Small intestine (tissue), 7 donors: ENCODE data around the gene EFNA4. TPM values are rescaled to one million over a fixed set of nuclear protein-coding genes. Genes with fewer than 3 reads are reported as not detected.
A peak's percentile ranks its signal among the peaks of the same experiment; 100 is the strongest.

Source experiments
- DNase-seq, 2 donors: peaks; one replicate each; pipeline versions ENCODE4 v3.0.0 to v3.0.0-alpha.2; 2013
- FAIRE-seq: peaks from 2 replicates; lab custom pipeline; 2012; peaks lifted over from hg19 to GRCh38; lab: Jason Lieb, UNC
- H3K27ac ChIP-seq, 3 donors: one replicate each; pipeline ENCODE4 v1.5.1; 2013; ENCODE audit warnings: low read length in 2 of 3, mild to moderate bottlenecking in 2 of 3, control low read depth in 1 of 3, inconsistent platforms in 1 of 3, low read depth in 1 of 3, moderate library complexity in 1 of 3
- H3K27me3 ChIP-seq, 3 donors: one replicate each; pipeline ENCODE4 v1.6.1; 2013; ENCODE audit warnings: low read length in 3 of 3, inconsistent platforms in 1 of 3; ENCODE audit not compliant: control insufficient read depth in 3 of 3, insufficient read depth in 3 of 3
- H3K36me3 ChIP-seq, 3 donors: one replicate each; pipeline ENCODE4 v1.6.1; 2013; ENCODE audit warnings: low read length in 3 of 3, inconsistent platforms in 1 of 3, low read depth in 1 of 3, mild to moderate bottlenecking in 1 of 3, moderate library complexity in 1 of 3; ENCODE audit not compliant: control insufficient read depth in 3 of 3, insufficient read depth in 2 of 3
- H3K4me1 ChIP-seq, 3 donors: one replicate each; pipeline ENCODE4 v1.6.1; 2013; ENCODE audit warnings: low read length in 2 of 3, inconsistent platforms in 1 of 3, low read depth in 1 of 3, mild to moderate bottlenecking in 1 of 3, moderate library complexity in 1 of 3; ENCODE audit not compliant: control insufficient read depth in 3 of 3, insufficient read depth in 2 of 3
- H3K4me3 ChIP-seq, 3 donors: one replicate each; pipeline ENCODE4 v1.5.1; 2013; ENCODE audit warnings: low read length in 3 of 3, control low read depth in 1 of 3, inconsistent platforms in 1 of 3, low read depth in 1 of 3, mild to moderate bottlenecking in 1 of 3, moderate library complexity in 1 of 3
- H3K9me3 ChIP-seq, 2 donors: one replicate each; pipeline ENCODE4 v1.6.1; 2013; ENCODE audit warnings: low read depth in 1 of 2, low read length in 1 of 2; ENCODE audit not compliant: control insufficient read depth in 2 of 2, insufficient read depth in 1 of 2
- WGBS, 3 donors: extraction: QIAGEN DNeasy Blood & Tissue Kit; methylation state at CpG; one replicate each; pipeline ENCODE4 v1.1.7; 2013; 5-methylcytosine and 5-hydroxymethylcytosine counted together
- polyA plus RNA-seq, 4 donors: library from polyadenylated mRNA; stranded (reverse) in 3 of 4; unstranded in 1 of 4; fragments of 200-250 nt in 3 of 4; fragments of 120-200 nt in 1 of 4; gene quantifications; one replicate each; pipeline versions ENCODE4 v1.2.1 to v1.2.3, GENCODE V29; 2013
- donor health status: healthy with polysubstance abuse.
- donor health status: control.
- donor health status: control.
- donor health status: Bipolar disorder and iron deficiency.
- donor health status: healthy.

The EFNA4 gene
- polyA plus RNA-seq, 4 donors = 16.8 to 41.3 (median 17.4) TPM

DNA sequence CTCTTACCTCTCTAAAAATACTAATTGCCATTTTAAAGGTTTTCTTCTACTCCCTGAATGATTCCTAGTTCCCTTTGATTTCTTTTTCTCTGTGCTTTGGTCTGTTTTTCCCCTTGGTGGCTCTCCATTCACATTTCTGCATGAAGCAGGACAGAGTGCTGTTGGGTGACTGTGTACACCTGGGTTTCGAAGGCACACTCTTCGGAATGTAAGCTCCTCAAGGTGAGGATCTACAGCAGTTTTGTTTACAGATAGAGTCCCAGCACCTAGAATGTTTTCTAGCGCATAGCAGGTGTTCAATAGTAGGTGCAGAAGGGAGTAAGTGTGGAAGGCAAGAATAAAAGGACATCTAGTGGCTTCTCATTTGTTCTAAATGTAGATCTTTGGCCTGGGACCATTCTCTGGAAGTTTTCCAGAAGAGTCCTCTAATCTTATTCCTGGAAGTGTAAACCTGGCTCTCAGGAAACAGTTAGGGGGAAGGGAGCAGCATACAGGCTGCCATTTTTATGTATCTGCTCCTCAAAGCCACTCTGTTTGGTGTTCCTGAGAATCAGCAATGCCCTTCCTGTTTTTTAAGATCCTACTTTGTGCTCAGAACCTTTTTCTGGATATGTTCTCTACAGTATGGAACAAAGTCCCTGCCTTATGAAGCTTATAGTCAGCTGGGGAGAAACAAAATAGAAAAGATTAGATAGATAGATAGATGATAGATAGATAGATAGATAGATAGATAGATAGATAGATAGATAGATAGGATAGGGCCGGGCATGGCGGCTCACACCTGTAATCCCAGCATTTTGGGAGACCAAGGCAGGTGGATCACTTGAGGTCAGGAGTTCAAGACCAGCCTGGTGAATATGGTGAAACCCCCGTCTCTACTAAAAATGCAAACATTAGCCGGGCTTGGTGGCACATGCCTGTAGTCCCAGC lies 41.3 kb downstream of the EFNA4 start:
- no peaks in the 10 kb centered on the region for H3K9me3 ChIP-seq
- no peak for FAIRE-seq
- no peak overlapping the region for H3K4me3 ChIP-seq
- H3K36me3 ChIP-seq = no peaks in the 10 kb centered on the region
- WGBS, 3 donors = 40 to 72% (median 49%) methylated on average over 7 of the region's 7 CpGs
- peak overlapping the region; percentile 58 to 71 (median 66) for H3K27ac ChIP-seq
- peak; percentile 44 to 73 for DNase-seq
- peaks cover 3 to 42% (median 7%) of the 10 kb centered on the region in 3 donors for H3K4me1 ChIP-seq
- H3K27me3 ChIP-seq = no peaks in the 10 kb centered on the region

DNA sequence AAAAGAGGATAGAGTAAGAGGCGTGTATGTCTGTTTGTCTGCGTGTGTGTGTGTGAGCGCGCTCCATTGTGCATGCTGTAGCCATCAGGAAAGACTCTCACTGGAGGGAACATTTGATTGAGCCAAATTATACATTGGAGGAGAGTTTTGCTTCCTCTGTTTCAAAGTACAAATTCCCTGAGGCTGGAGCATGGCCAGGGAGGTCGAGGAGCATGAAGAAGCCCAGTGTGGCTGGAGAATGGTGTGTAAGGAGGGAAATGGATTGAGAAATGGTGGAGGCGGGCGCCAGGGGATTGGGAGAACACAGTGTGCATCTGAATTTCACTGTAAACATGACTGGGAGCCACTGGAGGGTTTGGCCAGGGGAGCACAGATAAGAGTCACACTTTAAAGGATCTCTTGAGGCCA lies 42.1 kb downstream of the EFNA4 start:
- H3K27ac ChIP-seq = peak overlapping the region; percentile 66 to 71 (median 68)
- WGBS, 3 donors = 18 to 51% (median 37%) methylated on average over 7 of the region's 7 CpGs
- H3K4me1 ChIP-seq = peaks cover 3 to 42% (median 7%) of the 10 kb centered on the region in 3 donors
- H3K27me3 ChIP-seq = no peaks in the 10 kb centered on the region
- FAIRE-seq = no peak
- H3K4me3 ChIP-seq = no peak overlapping the region
- DNase-seq = peak; percentile 45 to 73
- H3K36me3 ChIP-seq = no peaks in the 10 kb centered on the region
- H3K9me3 ChIP-seq = no peaks in the 10 kb centered on the region

DNA sequence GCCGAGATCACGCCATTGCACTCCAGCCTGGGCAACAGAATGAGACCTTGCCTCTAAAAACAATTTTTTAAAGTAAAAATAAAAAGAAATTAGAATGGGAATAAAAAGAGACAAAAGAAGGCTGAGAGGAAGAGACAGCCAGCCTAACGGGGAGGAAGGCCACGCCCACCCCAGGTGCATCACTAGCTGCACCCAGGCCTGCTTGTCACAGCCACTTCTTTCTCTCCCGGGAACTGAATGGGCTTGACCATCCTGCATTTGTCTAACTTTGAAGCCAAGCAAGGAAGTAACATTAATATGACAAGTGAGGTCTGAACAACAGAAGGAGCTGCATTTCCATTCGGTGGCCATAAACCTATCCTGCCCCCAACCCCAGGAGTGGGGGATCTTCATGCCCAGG lies 43.3 kb downstream of the EFNA4 start:
- no peak overlapping the region for H3K4me3 ChIP-seq
- WGBS, 3 donors = 61 to 68% (median 66%) methylated on average over 6 of the region's 6 CpGs
- no peaks in the 10 kb centered on the region for H3K9me3 ChIP-seq
- no peaks in the 10 kb centered on the region for H3K36me3 ChIP-seq
- H3K27ac ChIP-seq = peak overlapping the region; percentile 28 to 96 (median 69)
- peaks cover 3 to 41% (median 7%) of the 10 kb centered on the region in 3 donors for H3K4me1 ChIP-seq
- H3K27me3 ChIP-seq = no peaks in the 10 kb centered on the region
- DNase-seq (peak in 1 of 2 donors; percentile 25), FAIRE-seq (no peak)

DNA sequence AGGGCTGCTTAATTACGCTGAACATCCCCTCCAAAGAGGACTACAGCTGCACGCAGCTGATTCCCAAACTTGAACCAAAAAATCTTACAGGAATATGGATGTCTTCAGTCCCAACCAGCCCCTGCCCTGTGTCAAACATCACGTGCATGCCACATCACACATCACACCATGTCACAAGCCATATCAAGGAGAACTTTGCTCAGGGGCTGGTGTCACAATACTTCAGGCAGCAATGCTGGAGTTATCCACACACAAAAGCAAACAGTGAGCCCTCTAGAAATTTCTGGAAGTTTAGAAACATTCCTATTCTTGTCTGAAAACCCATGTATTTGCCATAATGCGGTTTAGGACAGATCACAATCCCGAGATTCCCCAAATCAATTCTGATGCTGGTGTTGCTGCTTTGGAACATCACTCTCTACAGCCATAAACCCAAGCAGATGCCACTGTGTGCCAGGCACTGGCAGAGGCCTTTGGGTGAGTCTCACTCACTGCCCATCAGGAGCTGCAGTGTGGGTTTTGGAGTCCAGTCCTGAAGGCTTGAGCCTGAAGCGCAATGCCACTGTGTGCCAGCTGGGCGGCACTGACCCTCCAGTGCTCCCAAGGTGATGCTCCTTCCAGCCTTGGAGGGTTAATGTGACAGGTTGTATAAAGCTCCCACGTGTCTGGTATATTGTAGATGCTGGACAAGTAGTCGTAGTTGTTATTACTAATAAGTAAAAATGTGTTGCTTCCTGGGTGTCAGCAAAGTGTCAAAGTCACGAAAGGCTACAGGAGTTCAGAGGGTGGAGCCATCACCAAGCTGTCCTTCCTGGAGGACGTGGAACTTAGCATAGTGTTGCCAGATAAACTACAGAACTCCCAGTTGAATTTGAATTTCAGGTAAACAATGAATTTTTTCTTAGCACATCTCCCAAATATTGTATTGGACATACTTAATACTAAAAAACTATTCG lies 44.0 kb downstream of the EFNA4 start:
- H3K27me3 ChIP-seq = no peaks in the 10 kb centered on the region
- no peaks in the 10 kb centered on the region for H3K36me3 ChIP-seq
- no peak overlapping the region for H3K4me3 ChIP-seq
- DNase-seq (peak; percentile 89 to 91), FAIRE-seq (no peak)
- WGBS, 3 donors = 55 to 64% (median 56%) methylated on average over 12 of the region's 12 CpGs
- H3K4me1 ChIP-seq = peaks cover 3 to 39% (median 7%) of the 10 kb centered on the region in 3 donors
- H3K9me3 ChIP-seq = no peaks in the 10 kb centered on the region
- H3K27ac ChIP-seq = peak overlapping the region; percentile 36 to 96 (median 82)

DNA sequence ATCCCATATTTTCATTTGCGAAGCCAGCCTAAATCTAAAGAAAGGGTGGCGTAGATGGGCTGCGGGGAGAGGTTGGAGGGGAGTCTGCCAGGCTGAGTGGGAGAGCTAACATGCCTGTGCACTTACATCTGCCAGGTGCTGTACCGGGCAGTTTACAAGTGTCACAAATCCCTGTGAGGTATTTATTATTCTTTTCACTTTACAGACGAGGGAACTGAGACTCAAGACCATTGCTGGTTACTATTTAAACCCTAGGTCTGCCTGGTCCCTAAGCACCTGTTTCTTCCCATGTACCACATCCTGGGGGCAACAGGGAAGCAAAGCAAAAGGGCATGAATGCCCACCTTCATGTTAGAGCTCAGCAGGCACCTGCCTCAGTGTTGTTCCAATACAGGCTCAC lies 44.8 kb downstream of the EFNA4 start:
- Histone ChIP-seq H3K4me1 (peaks cover 3 to 37% (median 7%) of the 10 kb centered on the region in 3 donors), H3K27me3 (no peaks in the 10 kb centered on the region), H3K9me3 (no peaks in the 10 kb centered on the region), H3K4me3 (no peak overlapping the region), H3K36me3 (no peaks in the 10 kb centered on the region), H3K27ac (peak overlapping the region in 2 of 3 donors; percentile 82 to 96)
- WGBS, 3 donors = 67 to 76% (median 74%) methylated on average over 5 of the region's 5 CpGs
- FAIRE-seq = no peak
- peak in 1 of 2 donors; percentile 37 for DNase-seq

DNA sequence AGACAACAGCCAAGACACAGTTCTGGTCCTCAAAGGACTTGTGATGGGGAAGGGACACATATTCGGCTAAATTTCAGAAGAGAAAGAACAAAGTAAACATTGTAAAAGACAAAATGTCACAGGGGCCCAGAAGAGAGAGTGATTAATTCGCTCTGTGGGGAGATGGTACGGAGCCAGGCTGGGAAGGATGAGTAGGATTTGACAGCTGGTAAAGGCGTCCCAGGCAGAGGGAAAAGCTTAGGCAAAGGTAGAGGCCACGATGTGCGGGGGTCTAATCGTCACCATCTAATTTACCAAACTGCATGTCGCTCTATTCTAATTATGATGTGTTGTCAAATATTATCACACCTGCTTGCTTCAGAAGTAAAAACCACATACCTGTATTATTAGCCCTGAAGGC lies 46.8 kb downstream of the EFNA4 start:
- H3K27ac ChIP-seq = no peak overlapping the region
- WGBS, 3 donors = 83 to 95% (median 92%) methylated on average over 8 of the region's 8 CpGs
- H3K4me1 ChIP-seq = peaks cover 0 to 33% (median 4%) of the 10 kb centered on the region in 3 donors
- no peaks in the 10 kb centered on the region for H3K9me3 ChIP-seq
- no peak for DNase-seq
- FAIRE-seq = no peak
- no peak overlapping the region for H3K4me3 ChIP-seq
- no peaks in the 10 kb centered on the region for H3K27me3 ChIP-seq
- H3K36me3 ChIP-seq = no peaks in the 10 kb centered on the region

DNA sequence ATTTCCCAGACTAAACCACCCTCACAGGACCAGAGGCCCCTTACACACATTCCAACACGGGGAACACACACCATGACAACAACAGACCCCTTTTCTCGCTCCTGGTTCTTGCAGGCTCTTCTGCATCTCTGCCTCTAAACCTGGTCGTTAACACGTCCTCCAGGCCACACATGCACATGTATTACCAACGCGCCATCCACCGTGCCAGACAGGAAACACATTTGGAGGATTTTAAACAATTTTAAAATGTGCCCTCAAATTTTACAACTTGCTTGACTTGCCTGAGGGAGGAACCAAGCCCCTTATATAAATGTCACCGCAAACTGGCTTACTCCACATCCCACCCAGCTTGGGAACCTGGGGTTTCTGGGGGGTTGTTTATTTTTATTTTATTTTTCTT lies 47.3 kb downstream of the EFNA4 start:
- FAIRE-seq (no peak), DNase-seq (no peak)
- Histone ChIP-seq H3K27ac (no peak overlapping the region), H3K9me3 (no peaks in the 10 kb centered on the region), H3K27me3 (no peaks in the 10 kb centered on the region), H3K36me3 (no peaks in the 10 kb centered on the region), H3K4me3 (no peak overlapping the region), H3K4me1 (peaks cover 0 to 29% (median 4%) of the 10 kb centered on the region in 3 donors)
- 65 to 86% (median 74%) methylated on average over 8 of the region's 8 CpGs for WGBS, 3 donors

DNA sequence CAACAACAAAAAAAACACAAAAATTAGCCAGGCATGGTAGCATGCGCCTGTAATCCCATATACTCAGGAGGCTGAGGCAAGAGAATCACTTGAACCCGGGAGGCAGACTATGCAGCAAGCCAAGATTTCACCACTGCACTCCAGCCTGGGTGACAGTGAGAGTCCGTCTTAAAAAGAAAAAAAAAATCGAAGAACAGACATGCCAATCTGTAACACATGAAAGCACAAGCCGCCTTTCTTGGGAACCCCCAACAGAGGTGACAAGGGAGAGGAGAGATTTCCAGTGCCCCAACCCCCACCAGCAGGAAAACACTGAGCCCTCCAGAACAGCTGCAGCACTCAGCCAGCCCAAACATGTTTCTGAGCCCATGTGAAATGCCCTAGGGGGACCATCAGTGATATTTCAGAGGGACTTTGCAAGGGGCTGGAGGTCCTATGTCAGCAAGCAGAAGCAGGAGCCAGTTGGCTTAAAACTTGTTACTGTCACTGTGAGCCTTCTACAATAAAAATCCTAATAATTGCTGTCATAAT lies 50.0 kb downstream of the EFNA4 start:
- Histone ChIP-seq H3K27me3 (no peaks in the 10 kb centered on the region), H3K9me3 (no peaks in the 10 kb centered on the region), H3K36me3 (no peaks in the 10 kb centered on the region), H3K27ac (no peak overlapping the region), H3K4me3 (no peak overlapping the region), H3K4me1 (peaks cover 0 to 5% (median 0%) of the 10 kb centered on the region in 3 donors)
- no peak for DNase-seq
- FAIRE-seq = no peak
- 74 to 83% (median 81%) methylated on average over 5 of the region's 5 CpGs for WGBS, 3 donors
